NOMO-1 treated with DMSO at 0.1 percent for 48 hours (cell line): ENCODE data around the gene SH3BP1.
A peak's percentile ranks its signal among the peaks of the same experiment; 100 is the strongest.

Experiments
- DNase-seq: peaks from one replicate; lab custom pipeline; 2025; ENCODE audit not compliant: unreplicated experiment; lab: John Stamatoyannopoulos, UW

Gene SH3BP1

GRCh38 chr22:37658133-37659065 is 18.9 kb downstream of the SH3BP1 start, which contains the start of gene PDXP:
Gene PDXP, plus strand, starts transcription at chr22:37658723. Its CDS starts 60 bp downstream, at chr22:37658783.
- DNase-seq, result peak; percentile 99

GRCh38 chr22:37659066-37659896 is 19.8 kb downstream of the SH3BP1 start:
- no peak for DNase-seq

- no peak for DNase-seq
Observed at GRCh38 chr22:37659897-37660708, 20.6 kb downstream of the SH3BP1 start.

GRCh38 chr22:37660709-37661045 is 21.2 kb downstream of the SH3BP1 start:
- no peak for DNase-seq

GRCh38 chr22:37661160-37661924 is 21.9 kb downstream of the SH3BP1 start:
- no peak for DNase-seq

GRCh38 chr22:37662039-37662438 is 22.6 kb downstream of the SH3BP1 start:
- no peak for DNase-seq

- DNase-seq, result no peak
Observed at GRCh38 chr22:37663521-37664140, 24.2 kb downstream of the SH3BP1 start.

GRCh38 chr22:37664249-37665101 is 25.0 kb downstream of the SH3BP1 start:
- no peak for DNase-seq

GRCh38 chr22:37665487-37665886 is 26.0 kb downstream of the SH3BP1 start:
- DNase-seq, result no peak

GRCh38 chr22:37669586-37669985 is 30.1 kb downstream of the SH3BP1 start:
- DNase-seq, result no peak

GRCh38 chr22:37672206-37672919 is 32.9 kb downstream of the SH3BP1 start:
- DNase-seq, result no peak

GRCh38 chr22:37672920-37673455 is 33.5 kb downstream of the SH3BP1 start:
- no peak for DNase-seq

GRCh38 chr22:37674248-37674647 is 34.8 kb downstream of the SH3BP1 start:
- no peak for DNase-seq

GRCh38 chr22:37674951-37675929 is 35.8 kb downstream of the SH3BP1 start, which contains the start of gene LGALS1:
Gene LGALS1, plus strand, starts transcription at chr22:37675636. Its CDS starts 67 bp downstream, at chr22:37675703.
- peak; percentile 94 for DNase-seq

- no peak for DNase-seq
Observed at GRCh38 chr22:37675930-37676735, 36.7 kb downstream of the SH3BP1 start.
